GM10248 (cell line): Measurements from ENCODE around the gene UCK2.

ENCODE experiments used
- CTCF ChIA-PET: fragments of 300-600 bp; sonication (Branson Sonifier 250); formaldehyde crosslinking; extraction: SDS; loops from one replicate; lab custom pipeline; 2021; ENCODE audit warnings: antibody characterized with exemption; lab: Yijun Ruan, JAX
- POLR2A ChIA-PET: fragments of 350-650 bp; sonication (Branson Sonifier 250); formaldehyde crosslinking; extraction: SDS; loops from one replicate; lab custom pipeline; 2020; ENCODE audit warnings: antibody characterized with exemption; lab: Yijun Ruan, JAX
- DNase-seq: peaks from one replicate; pipeline ENCODE4 v3.0.0; 2012; ENCODE audit errors: extremely low spot score
- CTCF ChIP-seq: IDR thresholded peaks from 2 replicates; pipeline ENCODE4 v1.5.1; 2012; ENCODE audit warnings: mild to moderate bottlenecking, low read depth; ENCODE audit errors: extremely low read depth, missing control alignments, control extremely low read depth

The UCK2 gene

GRCh38 chr1:165899461-165899941, 72.1 kb downstream of the UCK2 start:
- no peak for TF ChIP-seq CTCF
- DNase-seq, result no peak
- ChIA-PET POLR2A (no interaction called here), CTCF (interaction anchor here (1.0 to 2.9 kb wide), 2 partner anchors 15 kb away, joined by 3 to 7 read pairs; no protein-coding TSS in a partner anchor)

- POLR2A ChIA-PET, result no interaction called here
- no peak for DNase-seq
- TF ChIP-seq CTCF, result no peak
- CTCF ChIA-PET, result interaction anchor here (1.0 to 6.7 kb wide), 6 partner anchors 11 to 132 kb away, joined by 3 to 52 read pairs (median 4); partner anchors contain the start of gene TMCO1
These were observed 73.4 kb downstream of the UCK2 start for GRCh38 chr1:165900576-165901380.

- TF ChIP-seq CTCF, result no peak
- ChIA-PET CTCF (interaction anchor here (2.1 to 6.7 kb wide), 5 partner anchors 10 to 22 kb away, joined by 4 to 52 read pairs (median 13); no protein-coding TSS in a partner anchor), POLR2A (no interaction called here)
These were observed 75.2 kb downstream of the UCK2 start for GRCh38 chr1:165902565-165902964.

GRCh38 chr1:165903672-165904071, 76.3 kb downstream of the UCK2 start:
- POLR2A ChIA-PET, result no interaction called here

More at GRCh38 chr1:165902565-165902964, 75.2 kb downstream of the UCK2 start:
- DNase-seq, result no peak

GRCh38 chr1:165904948-165905347, 77.5 kb downstream of the UCK2 start:
- ChIA-PET POLR2A (no interaction called here), CTCF (interaction anchor here (1.2 to 6.7 kb wide), 6 partner anchors 10 to 136 kb away, joined by 3 to 52 read pairs (median 11); partner anchors contain the start of gene TMCO1)
- no peak for TF ChIP-seq CTCF
- no peak for DNase-seq

More at GRCh38 chr1:165903672-165904071, 76.3 kb downstream of the UCK2 start:
- no peak for TF ChIP-seq CTCF
- CTCF ChIA-PET, result interaction anchor here (0.7 to 6.7 kb wide), 12 partner anchors 9 to 510 kb away, joined by 3 to 52 read pairs (median 4); partner anchors contain the start of gene TMCO1
- no peak for DNase-seq

- CTCF ChIA-PET, result interaction anchor here (1.2 to 6.7 kb wide), 5 partner anchors 9 to 302 kb away, joined by 3 to 52 read pairs (median 12); partner anchors contain the start of gene ALDH9A1
- no peak for DNase-seq
- POLR2A ChIA-PET, result no interaction called here
- no peak for TF ChIP-seq CTCF
These were observed 78.4 kb downstream of the UCK2 start for GRCh38 chr1:165905853-165906252.
